HG03565 (cell line): ENCODE measurements around the gene CACNA1B.
"Not testable (repeated sequence)": the region's sequence is repeated elsewhere in the genome, so short reads cannot be mapped to it uniquely, and the experiment has no call there.

Experiments
- ATAC-seq: cut with Tn5 transposase; IDR thresholded peaks from one replicate; pipeline ENCODE4 v1.9.1; 2021; ENCODE audit warnings: mild to moderate bottlenecking, moderate library complexity; ENCODE audit not compliant: unreplicated experiment

The CACNA1B gene

DNA sequence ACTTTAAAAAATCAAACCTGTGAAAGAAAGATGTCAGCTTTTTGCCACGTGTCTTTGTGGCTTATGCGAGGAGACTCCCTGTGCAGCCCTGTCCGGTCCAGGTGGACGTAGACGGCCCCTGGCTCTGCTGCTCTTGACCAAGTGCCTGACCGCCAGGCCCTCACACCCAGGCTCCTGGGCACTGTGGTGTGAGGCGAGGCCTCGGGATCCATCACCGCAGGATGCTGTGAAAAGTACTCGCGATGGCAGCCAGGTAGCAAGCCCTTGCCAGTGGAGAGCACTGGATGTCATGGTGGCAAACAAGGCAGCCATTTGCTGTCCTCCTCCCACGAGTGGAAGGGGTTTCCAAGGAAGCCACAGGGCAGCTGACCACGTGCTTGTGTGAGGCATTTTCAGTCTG lies 245.1 kb downstream of the CACNA1B start:
- ATAC-seq, result no peak

DNA sequence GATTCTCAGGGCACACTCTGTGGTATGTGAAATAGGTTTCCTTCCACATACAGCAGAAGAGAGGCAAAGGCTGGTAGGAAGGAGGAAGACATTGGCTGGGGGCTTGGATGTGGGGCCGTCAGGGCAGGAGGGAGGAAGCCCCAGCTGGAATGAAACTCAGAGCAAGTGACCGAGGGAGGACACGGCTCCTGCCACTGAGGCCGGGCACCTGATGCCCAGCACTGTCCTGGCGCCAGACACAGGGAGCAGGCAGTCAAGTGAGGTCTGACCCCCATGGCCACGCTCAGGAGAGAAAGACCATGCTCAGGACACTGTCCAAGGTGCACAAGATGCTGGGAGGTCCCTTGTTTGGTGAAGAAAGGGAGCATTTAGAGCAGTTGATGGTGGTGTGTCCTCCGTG lies 245.5 kb downstream of the CACNA1B start:
- ATAC-seq, result no peak

- peak; percentile 75 for ATAC-seq
Observed at GRCh38 chr9:138126090-138126857, 248.7 kb downstream of the CACNA1B start.

DNA sequence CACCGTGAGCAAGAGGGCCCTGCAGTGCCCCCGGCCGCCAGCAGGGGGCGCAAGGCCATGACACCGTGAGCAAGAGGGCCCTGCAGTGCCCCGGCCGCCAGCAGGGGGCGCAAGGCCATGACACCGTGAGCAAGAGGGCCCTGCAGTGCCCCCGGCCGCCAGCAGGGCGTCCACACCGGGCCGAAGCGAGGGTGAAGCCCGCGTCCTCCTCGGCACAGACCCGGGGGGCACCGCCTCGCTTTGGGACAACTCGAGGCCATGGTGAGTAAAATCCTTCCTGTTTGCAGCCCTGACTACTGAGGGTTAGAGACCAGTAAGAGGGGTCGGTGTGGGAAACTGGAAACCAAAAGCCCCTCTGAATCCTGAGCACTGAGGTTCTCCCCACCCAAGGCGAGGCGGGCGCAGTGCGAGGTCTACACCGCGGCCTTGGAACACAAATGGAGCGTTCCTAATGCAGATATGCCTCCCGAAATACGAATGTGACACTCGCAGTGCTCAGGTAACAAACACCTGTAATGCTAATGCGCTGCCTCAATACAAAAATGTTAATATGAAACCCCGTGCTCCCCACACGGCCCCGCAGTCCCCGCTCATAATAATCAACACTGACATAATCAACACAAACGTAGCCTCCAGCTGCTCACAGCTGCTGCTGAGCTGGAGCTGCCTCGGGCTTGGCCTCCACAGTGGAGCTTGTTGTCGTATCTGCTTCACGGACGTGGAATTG lies 249.4 kb downstream of the CACNA1B start:
- ATAC-seq, result peak; percentile 59

- ATAC-seq, result not testable (repeated sequence)
Observed at GRCh38 chr9:138128027-138128426, 250.4 kb downstream of the CACNA1B start.

GRCh38 chr9:138129318-138129717 lies 251.7 kb downstream of the CACNA1B start:
- ATAC-seq, result not testable (repeated sequence)

- not testable (repeated sequence) for ATAC-seq
Observed at GRCh38 chr9:138132946-138133705, 255.5 kb downstream of the CACNA1B start.

GRCh38 chr9:138134581-138134980 lies 257.0 kb downstream of the CACNA1B start:
- ATAC-seq, result not testable (repeated sequence)

- not testable (repeated sequence) for ATAC-seq
Observed at GRCh38 chr9:138139096-138139495, 261.5 kb downstream of the CACNA1B start.

GRCh38 chr9:138140980-138141379 lies 263.4 kb downstream of the CACNA1B start:
- ATAC-seq, result not testable (repeated sequence)

- not testable (repeated sequence) for ATAC-seq
Observed at GRCh38 chr9:138142528-138143244, 265.1 kb downstream of the CACNA1B start.

- ATAC-seq, result not testable (repeated sequence)
Observed at GRCh38 chr9:138143491-138143890, 265.9 kb downstream of the CACNA1B start.

- ATAC-seq, result not testable (repeated sequence)
Observed at GRCh38 chr9:138147556-138147955, 270.0 kb downstream of the CACNA1B start.

DNA sequence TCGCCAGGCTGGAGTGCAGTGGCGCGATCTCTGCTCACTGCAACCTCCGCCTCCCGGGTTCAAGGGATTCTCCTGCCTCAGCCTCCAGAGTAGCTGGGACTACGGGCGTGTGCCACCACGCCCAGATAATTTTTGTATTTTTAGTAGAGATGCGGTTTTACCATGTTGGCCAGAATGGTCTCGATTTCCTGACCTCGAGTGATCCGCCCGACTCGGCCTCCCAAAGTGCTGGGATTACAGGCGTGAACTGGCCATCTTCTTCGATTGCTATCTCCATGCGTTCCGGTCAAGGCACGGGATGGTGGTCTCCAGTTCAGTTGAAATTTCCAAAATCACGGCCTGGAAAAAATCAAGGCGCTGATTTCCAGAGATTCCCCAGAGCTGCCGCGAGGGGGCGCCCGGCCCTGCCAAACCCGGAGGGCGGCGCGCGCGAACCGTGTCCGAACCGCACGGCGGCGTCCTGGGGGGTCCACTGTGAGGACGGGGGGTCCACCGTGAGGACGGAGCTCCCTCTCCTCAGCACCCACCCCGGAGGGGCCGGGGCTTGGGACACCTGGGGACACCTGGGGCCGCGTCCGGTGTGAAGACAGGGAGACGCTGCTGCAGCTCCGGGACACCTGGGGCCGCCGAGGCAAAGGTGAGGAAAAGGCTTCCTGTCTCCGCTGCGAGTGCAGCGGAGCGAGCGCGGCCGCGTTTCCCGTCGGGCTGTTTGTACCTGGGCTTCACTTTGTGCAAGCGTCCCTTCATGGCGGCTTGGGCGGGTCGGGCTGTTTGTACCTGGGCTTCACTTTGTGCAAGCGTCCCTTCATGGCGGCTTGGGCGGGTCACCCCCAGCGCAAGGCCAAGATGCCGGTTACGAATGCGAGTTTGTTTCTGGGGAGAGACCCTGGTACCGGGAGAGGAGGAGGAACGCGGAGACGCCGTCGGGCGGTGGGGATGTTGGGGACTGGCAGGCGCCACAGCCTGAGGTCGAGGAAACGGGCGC lies 272.4 kb downstream of the CACNA1B start:
- ATAC-seq, result not testable (repeated sequence)

DNA sequence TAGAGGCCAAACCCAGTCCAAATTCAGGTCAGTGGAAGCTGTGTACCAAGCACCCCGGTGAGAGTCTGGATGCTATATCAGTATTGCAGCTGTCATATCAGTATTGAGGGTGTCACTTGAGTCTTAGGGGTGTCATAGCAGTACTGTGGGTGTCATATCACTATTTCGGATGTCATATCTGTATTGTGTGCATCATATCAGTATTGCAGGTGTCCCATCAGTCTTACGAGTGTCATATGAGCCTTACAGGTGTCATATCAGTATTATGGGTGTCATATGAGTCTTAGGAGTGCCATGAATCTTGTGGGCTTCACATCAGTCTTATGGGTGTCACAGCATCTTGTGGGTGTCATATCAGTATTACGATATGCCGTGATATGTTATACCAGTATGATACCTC lies 278.2 kb downstream of the CACNA1B start:
- ATAC-seq, result not testable (repeated sequence)

GRCh38 chr9:138166793-138167192 lies 289.2 kb downstream of the CACNA1B start:
- ATAC-seq, result not testable (repeated sequence)
